Measurements from ENCODE around the gene NT5M.

- TF ChIP-seq CTCF (IDR thresholded peaks at IDR 0.05; ENCODE audit: insufficient read depth, low read length, poor library complexity, severe bottlenecking) (no peak), EZH2phosphoT487 (conservative IDR thresholded peaks at IDR 0.05; ENCODE audit: low read length) (no peak)
Observed at GRCh38 chr17:17388657-17389496, 85.7 kb downstream of the NT5M start.
